Chondrocyte (in vitro differentiated cells): ENCODE results near the gene SOBP. TPM values are rescaled to one million over a fixed set of nuclear protein-coding genes. Genes with fewer than 3 reads are reported as not detected.

ENCODE experiments used
- DNase-seq: peaks from one replicate; pipeline ENCODE4 v3.0.0; 2021; ENCODE audit warnings: mixed read lengths, low spot score
- H3K27ac Mint-ChIP-seq: one replicate; pipeline ENCODE4 v1.8.0; 2021; ENCODE audit warnings: mild to moderate bottlenecking, moderate library complexity, mixed read lengths; ENCODE audit not compliant: unreplicated experiment
- H3K27me3 Mint-ChIP-seq: 2 replicates; pipeline ENCODE4 v1.8.0; 2021; ENCODE audit warnings: low read depth, mixed read lengths
- H3K36me3 Mint-ChIP-seq: 2 replicates; pipeline ENCODE4 v1.8.0; 2021; ENCODE audit warnings: low read depth, mixed read lengths
- H3K4me1 Mint-ChIP-seq: 2 replicates; pipeline ENCODE4 v1.8.0; 2021; ENCODE audit warnings: low read depth, mild to moderate bottlenecking, mixed read lengths
- H3K4me3 Mint-ChIP-seq: one replicate; pipeline ENCODE4 v1.8.0; 2021; ENCODE audit warnings: mild to moderate bottlenecking, moderate library complexity, mixed read lengths; ENCODE audit not compliant: unreplicated experiment
- H3K9me3 Mint-ChIP-seq: 2 replicates; pipeline ENCODE4 v1.8.0; 2021; ENCODE audit warnings: low read depth, mixed read lengths
- total RNA-seq: library from RNA; stranded (reverse); gene quantifications from 3 replicates; pipeline ENCODE4 v1.2.1, GENCODE V29; 2021
- TF ChIP-seq, protein P1 (sequence below): fragments of 200-600 bp; sonication (generic); IDR thresholded peaks from 2 replicates; pipeline ENCODE4 v1.5.0; 2021; ENCODE audit warnings: antibody characterized with exemption, mild to moderate bottlenecking, moderate library complexity

SOBP gene
- total RNA-seq, 1 donor from 2014 or later, result 6.6 TPM

DNA sequence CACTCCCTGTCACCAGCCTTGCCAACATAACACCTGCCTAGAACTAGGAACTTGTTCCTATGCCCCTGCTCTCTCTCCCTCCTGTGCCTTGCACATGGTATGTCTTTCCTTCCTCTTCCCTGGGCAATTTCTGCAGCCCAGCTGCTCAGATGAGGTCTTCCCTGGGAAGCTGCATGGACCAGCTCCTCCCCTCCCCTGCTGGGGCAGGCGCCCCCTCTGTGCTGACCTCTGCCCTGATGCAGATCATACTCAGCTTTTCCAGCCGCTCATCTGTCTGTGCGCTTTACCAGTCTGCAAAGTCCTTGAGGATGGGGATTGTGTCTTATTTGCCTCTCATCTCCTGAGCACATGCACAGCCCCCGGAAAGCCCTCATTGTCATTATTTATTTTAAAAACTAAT is 172.4 kb downstream of the SOBP start:
- Mint-ChIP-seq H3K27ac (no peak overlapping the region), H3K27me3 (peaks cover 4% of the 10 kb centered on the region), H3K4me1 (peaks cover 45% of the 10 kb centered on the region), H3K9me3 (no peaks in the 10 kb centered on the region), H3K4me3 (no peak overlapping the region), H3K36me3 (no peaks in the 10 kb centered on the region)
- TF ChIP-seq, protein P1, sequence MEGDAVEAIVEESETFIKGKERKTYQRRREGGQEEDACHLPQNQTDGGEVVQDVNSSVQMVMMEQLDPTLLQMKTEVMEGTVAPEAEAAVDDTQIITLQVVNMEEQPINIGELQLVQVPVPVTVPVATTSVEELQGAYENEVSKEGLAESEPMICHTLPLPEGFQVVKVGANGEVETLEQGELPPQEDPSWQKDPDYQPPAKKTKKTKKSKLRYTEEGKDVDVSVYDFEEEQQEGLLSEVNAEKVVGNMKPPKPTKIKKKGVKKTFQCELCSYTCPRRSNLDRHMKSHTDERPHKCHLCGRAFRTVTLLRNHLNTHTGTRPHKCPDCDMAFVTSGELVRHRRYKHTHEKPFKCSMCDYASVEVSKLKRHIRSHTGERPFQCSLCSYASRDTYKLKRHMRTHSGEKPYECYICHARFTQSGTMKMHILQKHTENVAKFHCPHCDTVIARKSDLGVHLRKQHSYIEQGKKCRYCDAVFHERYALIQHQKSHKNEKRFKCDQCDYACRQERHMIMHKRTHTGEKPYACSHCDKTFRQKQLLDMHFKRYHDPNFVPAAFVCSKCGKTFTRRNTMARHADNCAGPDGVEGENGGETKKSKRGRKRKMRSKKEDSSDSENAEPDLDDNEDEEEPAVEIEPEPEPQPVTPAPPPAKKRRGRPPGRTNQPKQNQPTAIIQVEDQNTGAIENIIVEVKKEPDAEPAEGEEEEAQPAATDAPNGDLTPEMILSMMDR, result no peak
- DNase-seq, result no peak

DNA sequence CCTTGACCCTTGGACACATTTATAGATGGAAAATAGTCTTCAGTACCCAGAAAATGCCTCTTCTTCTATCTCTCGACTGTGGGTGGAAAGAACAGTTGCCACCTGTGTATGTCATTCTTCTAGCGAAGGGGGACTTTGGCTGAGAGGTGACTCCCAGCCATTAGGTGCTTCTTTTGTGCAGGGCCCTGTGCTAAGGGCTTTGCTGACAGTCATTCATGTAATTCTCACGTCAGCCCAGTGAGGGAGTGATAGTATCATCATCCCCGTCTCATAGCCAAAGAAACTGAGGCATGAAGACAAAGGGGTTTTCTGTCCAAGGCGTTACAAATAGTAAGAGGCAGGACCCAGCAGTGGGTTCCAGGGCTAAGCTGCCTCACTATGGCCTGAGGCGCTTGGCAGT is 173.4 kb downstream of the SOBP start:
- H3K4me3 Mint-ChIP-seq, result no peak overlapping the region
- no peak overlapping the region for H3K27ac Mint-ChIP-seq
- peaks cover 4% of the 10 kb centered on the region for H3K27me3 Mint-ChIP-seq
- TF ChIP-seq, protein P1, result no peak
- H3K9me3 Mint-ChIP-seq, result no peaks in the 10 kb centered on the region
- H3K36me3 Mint-ChIP-seq, result no peaks in the 10 kb centered on the region
- peaks cover 36% of the 10 kb centered on the region for H3K4me1 Mint-ChIP-seq
- DNase-seq, result no peak

- no peaks in the 10 kb centered on the region for H3K36me3 Mint-ChIP-seq
- TF ChIP-seq, protein P1, result no peak
- DNase-seq, result no peak
- no peaks in the 10 kb centered on the region for H3K9me3 Mint-ChIP-seq
- H3K27ac Mint-ChIP-seq, result peak overlapping the region; percentile 76
- peaks cover 4% of the 10 kb centered on the region for H3K27me3 Mint-ChIP-seq
- H3K4me3 Mint-ChIP-seq, result no peak overlapping the region
- peaks cover 23% of the 10 kb centered on the region for H3K4me1 Mint-ChIP-seq
Measured at GRCh38 chr6:107665382-107665781, 175.5 kb downstream of the SOBP start.

DNA sequence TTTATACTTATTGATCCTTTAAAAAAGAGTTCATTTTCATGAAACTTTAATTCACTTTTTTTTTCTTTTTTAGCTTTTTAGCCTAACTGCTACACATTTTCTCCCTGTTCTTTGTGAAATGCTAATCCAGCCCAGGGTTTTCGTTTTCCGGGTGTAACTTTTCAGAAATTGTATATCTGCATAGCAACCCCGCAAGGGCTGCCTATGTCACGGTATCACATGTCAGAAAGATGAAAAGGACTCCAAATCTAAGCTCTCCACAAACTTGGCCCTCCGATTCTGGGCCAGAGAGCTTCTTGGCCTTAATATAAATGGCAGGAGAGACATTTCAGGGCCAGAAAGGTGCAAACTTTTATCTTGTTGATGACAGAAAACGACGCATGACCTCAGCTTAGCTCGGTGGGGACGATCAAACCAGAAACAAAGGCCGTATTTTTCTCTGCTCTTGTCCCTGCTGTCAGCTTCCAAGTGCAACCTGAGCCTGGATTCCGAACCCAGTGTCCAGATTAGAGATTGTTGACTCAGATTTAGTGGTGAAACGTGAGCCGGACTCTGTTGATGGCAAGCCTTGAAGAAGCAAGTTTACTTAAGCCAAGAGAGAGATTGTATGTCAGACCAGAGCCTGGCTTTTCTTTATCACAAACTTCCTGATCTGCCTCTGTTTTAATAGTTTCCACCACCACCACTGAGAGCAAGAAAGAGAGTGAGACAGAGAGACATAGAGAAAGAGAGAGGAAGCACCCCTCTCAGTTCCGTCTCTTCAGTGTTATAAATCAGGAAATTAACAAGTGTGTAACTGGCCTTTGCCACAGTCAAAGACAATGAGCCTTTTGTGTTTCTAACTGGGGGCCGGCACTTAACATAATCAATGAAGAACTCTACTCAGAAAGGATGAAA is 176.4 kb downstream of the SOBP start:
- no peaks in the 10 kb centered on the region for H3K9me3 Mint-ChIP-seq
- DNase-seq, result no peak
- H3K27me3 Mint-ChIP-seq, result peaks cover 4% of the 10 kb centered on the region
- H3K4me1 Mint-ChIP-seq, result peaks cover 28% of the 10 kb centered on the region
- no peaks in the 10 kb centered on the region for H3K36me3 Mint-ChIP-seq
- TF ChIP-seq, protein P1, result no peak
- peak overlapping the region; percentile 76 for H3K27ac Mint-ChIP-seq
- no peak overlapping the region for H3K4me3 Mint-ChIP-seq

DNA sequence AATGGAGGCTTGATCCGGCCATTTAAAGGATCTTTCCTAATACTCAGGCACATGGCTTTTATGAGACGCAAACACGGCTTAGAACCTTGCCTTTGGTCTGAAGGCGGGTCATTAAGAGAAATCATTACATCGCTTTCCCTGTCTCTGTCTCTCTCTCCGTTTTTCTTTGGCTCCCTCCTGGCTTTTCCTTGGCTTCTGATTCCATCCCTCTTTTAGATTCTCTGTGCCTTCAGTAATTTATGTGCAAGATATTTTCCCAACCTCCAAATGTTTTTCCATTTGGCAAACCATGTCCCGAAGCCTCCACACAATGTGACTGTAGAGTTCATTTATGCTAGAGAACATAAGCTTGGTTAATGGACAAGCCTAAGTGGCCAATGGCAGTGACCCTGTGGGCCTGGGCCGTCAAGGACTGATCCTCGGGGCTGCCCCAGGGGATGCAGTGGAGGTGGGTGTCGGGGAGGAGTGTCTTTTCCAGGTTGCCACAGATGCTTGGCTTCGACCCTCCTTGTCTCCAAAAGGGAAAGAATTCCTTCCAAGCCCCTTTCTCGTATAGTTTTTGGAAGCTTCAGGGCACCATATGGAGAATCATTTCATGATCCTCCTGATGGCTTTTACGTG is 177.2 kb downstream of the SOBP start:
- H3K27me3 Mint-ChIP-seq, result peaks cover 3% of the 10 kb centered on the region
- H3K9me3 Mint-ChIP-seq, result no peaks in the 10 kb centered on the region
- no peak overlapping the region for H3K27ac Mint-ChIP-seq
- no peak overlapping the region for H3K4me3 Mint-ChIP-seq
- H3K4me1 Mint-ChIP-seq, result peaks cover 28% of the 10 kb centered on the region
- no peak for DNase-seq
- H3K36me3 Mint-ChIP-seq, result no peaks in the 10 kb centered on the region
- TF ChIP-seq, protein P1, result no peak
